Spinal cord (tissue), 10 donors: ENCODE results near the gene CACNA1E. TPM values are rescaled to one million over a fixed set of nuclear protein-coding genes. Genes with fewer than 3 reads are reported as not detected.
A peak's percentile ranks its signal among the peaks of the same experiment; 100 is the strongest.

ENCODE experiments used
- DNase-seq, 6 donors: peaks; one replicate each; pipeline versions ENCODE4 v3.0.0 to v3.0.0-alpha.2; 2013 to 2015; ENCODE audit warnings: low spot score in 6 of 6, low read depth in 4 of 6
- H3K27ac ChIP-seq: one replicate; pipeline ENCODE4 v1.5.1; 2013; ENCODE audit warnings: low read depth, low read length, control low read depth
- H3K27me3 ChIP-seq: one replicate; pipeline ENCODE4 v1.6.1; 2013; ENCODE audit warnings: low read length; ENCODE audit not compliant: control insufficient read depth, insufficient read depth
- H3K36me3 ChIP-seq: one replicate; pipeline ENCODE4 v1.6.1; 2013; ENCODE audit warnings: low read length; ENCODE audit not compliant: control insufficient read depth, insufficient read depth
- H3K4me1 ChIP-seq: one replicate; pipeline ENCODE4 v1.6.1; 2013; ENCODE audit warnings: low read length; ENCODE audit not compliant: control insufficient read depth, insufficient read depth
- H3K4me3 ChIP-seq: one replicate; pipeline ENCODE4 v1.5.1; 2013; ENCODE audit warnings: low read depth, low read length, control low read depth
- H3K9me3 ChIP-seq: one replicate; pipeline ENCODE4 v1.6.1; 2013; ENCODE audit warnings: low read length; ENCODE audit not compliant: control insufficient read depth, insufficient read depth
- WGBS: methylation state at CpG from one replicate; pipeline ENCODE4 v1.1.5; 2013; ENCODE audit warnings: missing lambda C conversion rate; ENCODE audit not compliant: insufficient coverage; 5-methylcytosine and 5-hydroxymethylcytosine counted together
- polyA plus RNA-seq, 2 donors: library from polyadenylated mRNA; unstranded; fragments of 120-200 nt; gene quantifications; one replicate each; pipeline ENCODE4 v1.2.1, GENCODE V29; 2013; ENCODE audit not compliant: insufficient read length in 2 of 2
- total RNA-seq, 2 donors: library from RNA; depleted of rRNA in 1 of 2; stranded (reverse); fragments of 120-200 nt in 1 of 2; fragments of >200 nt in 1 of 2; gene quantifications; one replicate each; pipeline versions ENCODE4 v1.2.3 to v1.2.4, GENCODE V29; 2013 to 2014
- donor health status: healthy.

The CACNA1E gene
- total and polyA plus RNA-seq, 4 donors, result 17.2 to 53.7 (median 37.0) TPM

DNA sequence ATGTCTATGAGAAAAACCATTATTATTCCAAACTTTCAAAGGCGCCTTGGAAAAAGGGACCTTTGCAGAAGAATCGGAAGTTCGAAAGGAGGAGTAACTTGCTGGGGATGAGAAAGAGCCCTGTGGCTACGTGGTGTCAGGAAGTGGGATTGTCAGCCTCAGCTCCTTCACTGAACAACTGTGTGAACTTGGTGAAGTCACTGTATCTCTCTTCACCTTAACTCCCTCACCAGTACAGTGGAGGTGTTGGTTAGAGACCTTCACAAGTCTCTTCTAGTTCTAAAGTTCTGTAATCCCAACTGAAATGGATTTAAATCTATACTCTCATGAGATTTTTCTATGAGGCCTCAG lies 285.6 kb downstream of the CACNA1E start:
- Histone ChIP-seq H3K9me3 (no peaks in the 10 kb centered on the region), H3K27ac (no peak overlapping the region), H3K4me3 (no peak overlapping the region), H3K4me1 (no peaks in the 10 kb centered on the region), H3K36me3 (peaks cover 9% of the 10 kb centered on the region), H3K27me3 (no peaks in the 10 kb centered on the region)
- WGBS, result no CpG with 5 or more reads among the region's 4 CpGs
- no peak for DNase-seq

DNA sequence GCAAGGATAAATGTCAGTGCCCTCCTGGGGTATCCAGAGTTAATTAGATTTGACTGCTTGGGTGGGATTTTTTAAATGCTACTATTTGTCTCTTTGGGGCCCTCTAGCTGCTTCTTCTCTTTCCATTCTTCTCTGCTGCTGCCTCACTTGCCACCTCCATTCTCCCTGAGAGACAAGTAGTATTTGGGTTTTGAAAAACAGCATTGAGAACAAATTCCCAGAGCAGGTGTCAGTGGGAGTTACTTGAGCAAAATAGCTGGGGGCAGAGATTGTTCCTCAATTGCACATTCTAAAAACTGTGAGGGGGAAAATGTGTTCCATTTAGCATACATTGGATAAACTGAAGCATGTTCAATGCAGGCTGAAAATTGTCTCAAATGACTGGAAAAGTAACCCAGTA lies 286.5 kb downstream of the CACNA1E start:
- Histone ChIP-seq H3K27ac (no peak overlapping the region), H3K9me3 (no peaks in the 10 kb centered on the region), H3K4me1 (no peaks in the 10 kb centered on the region), H3K36me3 (peaks cover 12% of the 10 kb centered on the region), H3K4me3 (no peak overlapping the region), H3K27me3 (no peaks in the 10 kb centered on the region)
- DNase-seq, result no peak

DNA sequence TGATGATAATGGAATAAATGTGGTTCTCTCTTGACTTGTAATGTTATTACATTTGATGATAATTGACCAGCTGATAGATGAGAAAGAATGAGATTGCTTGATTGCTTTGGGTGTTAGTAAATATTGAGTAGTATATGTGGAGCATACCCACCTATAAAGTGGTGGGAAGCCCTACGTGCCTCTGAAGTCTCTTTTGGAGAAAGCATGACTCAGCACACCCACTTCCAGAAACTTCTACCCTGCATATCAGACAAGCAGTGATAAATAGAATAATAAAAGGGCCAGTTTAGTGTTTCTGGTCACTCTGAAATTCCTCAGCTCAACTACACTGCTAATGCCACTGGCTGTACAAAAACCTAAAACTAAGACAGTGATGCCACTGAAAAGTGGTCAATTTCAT lies 289.4 kb downstream of the CACNA1E start:
- Histone ChIP-seq H3K36me3 (peaks cover 17% of the 10 kb centered on the region), H3K27me3 (no peaks in the 10 kb centered on the region), H3K4me3 (no peak overlapping the region), H3K9me3 (no peaks in the 10 kb centered on the region), H3K4me1 (no peaks in the 10 kb centered on the region), H3K27ac (no peak overlapping the region)
- DNase-seq, result no peak
- WGBS, result no CpG with 5 or more reads among the region's 1 CpG

DNA sequence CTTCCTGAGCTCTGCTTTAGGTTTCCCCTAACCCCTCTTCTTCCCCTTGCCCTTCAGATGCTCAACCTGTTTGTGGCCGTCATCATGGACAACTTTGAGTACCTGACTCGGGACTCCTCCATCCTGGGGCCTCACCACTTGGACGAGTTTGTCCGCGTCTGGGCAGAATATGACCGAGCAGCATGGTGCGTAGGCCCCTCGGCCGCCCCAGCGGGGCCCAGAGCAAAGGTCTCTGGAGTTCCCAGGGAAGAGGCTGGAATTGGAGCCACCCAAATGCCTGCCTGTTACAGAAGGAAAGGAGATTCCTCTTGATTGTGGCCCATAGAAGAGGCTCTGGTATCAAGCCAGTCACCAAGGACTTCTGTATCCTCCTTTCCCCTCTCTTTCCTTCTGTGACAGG lies 292.7 kb downstream of the CACNA1E start:
- Histone ChIP-seq H3K27me3 (no peaks in the 10 kb centered on the region), H3K4me1 (peaks cover 7% of the 10 kb centered on the region), H3K36me3 (peaks cover 26% of the 10 kb centered on the region), H3K9me3 (no peaks in the 10 kb centered on the region), H3K27ac (no peak overlapping the region), H3K4me3 (no peak overlapping the region)
- WGBS, result 90% methylated on average over 10 of the region's 10 CpGs
- DNase-seq, result no peak

DNA sequence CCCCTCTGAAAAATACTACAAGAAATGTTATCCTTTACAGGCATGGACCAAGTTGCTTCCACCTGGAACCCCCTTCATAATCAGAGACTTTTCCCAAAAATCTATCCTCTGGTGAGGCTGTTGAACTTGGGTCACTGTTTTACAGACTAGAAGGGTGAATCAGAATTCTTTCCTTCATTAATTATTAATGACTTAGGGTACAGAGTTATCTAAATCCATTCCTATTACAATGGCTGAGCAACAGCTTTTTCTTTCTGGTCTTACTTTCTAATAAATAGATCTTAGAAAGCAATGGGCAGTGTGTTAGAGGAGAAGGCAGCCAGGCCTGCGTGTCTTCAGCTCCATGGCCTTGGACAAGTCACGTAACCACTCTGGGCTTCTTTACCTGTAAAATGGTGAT lies 294.0 kb downstream of the CACNA1E start:
- no peak for DNase-seq
- Histone ChIP-seq H3K27ac (no peak overlapping the region), H3K27me3 (no peaks in the 10 kb centered on the region), H3K9me3 (no peaks in the 10 kb centered on the region), H3K36me3 (peaks cover 24% of the 10 kb centered on the region), H3K4me3 (no peak overlapping the region), H3K4me1 (peaks cover 7% of the 10 kb centered on the region)
- 90% methylated on average over 2 of the region's 2 CpGs for WGBS

DNA sequence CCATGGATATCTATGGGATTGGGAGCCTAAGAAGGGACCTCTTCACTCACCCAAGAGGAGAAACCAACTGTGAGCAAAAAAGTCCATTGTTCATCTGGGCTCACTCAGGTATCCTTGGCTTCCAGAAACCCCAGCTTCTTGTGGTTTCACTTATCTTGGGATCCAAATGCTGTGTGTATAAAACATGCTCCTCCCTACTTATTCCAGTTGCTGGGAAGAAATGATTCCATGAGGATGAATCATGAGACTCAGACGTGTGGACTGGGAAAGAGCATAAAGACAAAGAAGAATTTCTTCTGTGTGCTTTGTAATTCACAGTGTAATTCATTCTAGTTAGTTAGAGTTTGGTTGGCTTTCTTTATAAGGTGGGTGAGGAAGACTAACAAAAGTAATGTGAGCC lies 294.5 kb downstream of the CACNA1E start:
- Histone ChIP-seq H3K27me3 (no peaks in the 10 kb centered on the region), H3K4me1 (peaks cover 7% of the 10 kb centered on the region), H3K4me3 (no peak overlapping the region), H3K9me3 (no peaks in the 10 kb centered on the region), H3K36me3 (peaks cover 26% of the 10 kb centered on the region), H3K27ac (no peak overlapping the region)
- WGBS, result 17% methylated on average over 1 of the region's 1 CpG
- DNase-seq, result no peak

DNA sequence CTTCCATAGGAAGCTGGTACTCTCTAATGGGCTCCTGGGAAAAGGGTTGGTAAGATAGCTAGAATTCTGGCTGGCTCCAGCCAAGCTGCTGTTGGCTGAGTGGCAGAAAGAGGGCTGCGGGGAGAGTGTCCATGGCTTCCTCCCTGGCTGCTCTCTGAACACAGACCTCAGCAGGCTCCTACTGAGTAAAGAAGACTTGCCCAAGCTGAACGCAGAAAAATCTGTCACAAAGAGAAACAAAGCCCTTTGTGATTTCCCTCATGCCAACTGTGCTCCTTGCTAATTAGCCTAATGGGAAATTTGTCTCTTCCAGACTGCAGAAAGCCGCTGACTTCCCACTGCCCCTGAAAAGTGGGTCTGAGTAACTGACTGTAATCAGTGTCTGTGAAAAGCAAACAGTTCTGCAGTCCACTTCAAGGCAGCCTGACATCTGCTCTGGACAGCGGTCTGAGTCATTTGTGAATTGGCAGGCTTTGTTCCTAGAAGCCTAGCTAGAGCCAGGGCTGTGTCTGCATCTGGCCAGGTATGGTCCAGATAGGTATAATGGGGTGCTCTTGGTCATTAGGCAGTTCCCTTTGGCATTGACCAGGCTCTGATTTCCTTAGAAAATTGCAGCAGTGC lies 295.4 kb downstream of the CACNA1E start:
- Histone ChIP-seq H3K4me1 (peaks cover 7% of the 10 kb centered on the region), H3K4me3 (no peak overlapping the region), H3K27me3 (no peaks in the 10 kb centered on the region), H3K27ac (no peak overlapping the region), H3K36me3 (peaks cover 26% of the 10 kb centered on the region), H3K9me3 (no peaks in the 10 kb centered on the region)
- WGBS, result 11% methylated on average over 3 of the region's 4 CpGs
- DNase-seq, result peak in 2 of 6 donors; percentile 36 to 73

DNA sequence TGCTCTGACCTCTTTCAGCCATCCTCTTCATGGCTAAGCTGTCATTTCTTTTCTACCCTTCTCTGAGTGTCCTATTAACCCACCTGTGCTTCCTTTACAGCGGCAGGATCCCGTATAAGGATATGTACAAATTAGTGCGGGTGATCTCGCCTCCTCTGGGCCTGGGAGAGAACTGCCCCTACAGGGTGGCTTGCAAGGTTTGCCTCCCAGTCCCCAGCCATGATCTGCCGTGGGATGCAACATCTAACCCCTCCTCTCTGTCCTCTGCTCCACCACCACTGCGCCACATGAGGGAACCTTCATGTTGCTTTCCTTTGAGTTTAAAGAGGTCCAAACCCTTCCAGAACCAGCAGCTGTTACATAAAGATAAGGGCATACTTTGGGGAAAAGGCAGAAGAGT lies 296.0 kb downstream of the CACNA1E start:
- Histone ChIP-seq H3K27me3 (no peaks in the 10 kb centered on the region), H3K36me3 (peaks cover 26% of the 10 kb centered on the region), H3K4me3 (no peak overlapping the region), H3K4me1 (peaks cover 7% of the 10 kb centered on the region), H3K9me3 (no peaks in the 10 kb centered on the region), H3K27ac (no peak overlapping the region)
- WGBS, result 70% methylated on average over 3 of the region's 6 CpGs
- DNase-seq, result no peak

DNA sequence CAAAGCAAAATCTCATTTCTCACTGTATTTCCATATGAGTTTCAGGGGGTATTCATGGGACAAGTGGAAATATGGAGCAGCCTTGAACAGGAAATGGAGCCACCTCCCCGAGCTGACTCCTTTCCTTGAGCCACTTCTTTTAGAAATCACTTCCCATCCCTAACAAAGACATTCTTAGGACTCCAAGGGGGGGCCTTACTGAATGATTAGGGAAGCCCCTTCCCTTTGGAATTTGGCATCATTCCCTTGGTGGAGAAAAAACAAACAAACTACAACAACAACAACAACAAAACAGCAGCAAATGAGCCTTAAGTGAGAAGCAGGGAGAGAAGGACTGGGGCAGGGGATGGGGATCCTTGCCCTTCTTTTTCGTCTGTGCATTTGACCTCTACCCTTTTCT lies 299.9 kb downstream of the CACNA1E start:
- WGBS, result no CpG with 5 or more reads among the region's 2 CpGs
- peaks cover 7% of the 10 kb centered on the region for H3K4me1 ChIP-seq
- DNase-seq, result no peak
- H3K9me3 ChIP-seq, result no peaks in the 10 kb centered on the region
- H3K27me3 ChIP-seq, result no peaks in the 10 kb centered on the region
- no peak overlapping the region for H3K4me3 ChIP-seq
- H3K27ac ChIP-seq, result no peak overlapping the region
- H3K36me3 ChIP-seq, result peaks cover 26% of the 10 kb centered on the region

DNA sequence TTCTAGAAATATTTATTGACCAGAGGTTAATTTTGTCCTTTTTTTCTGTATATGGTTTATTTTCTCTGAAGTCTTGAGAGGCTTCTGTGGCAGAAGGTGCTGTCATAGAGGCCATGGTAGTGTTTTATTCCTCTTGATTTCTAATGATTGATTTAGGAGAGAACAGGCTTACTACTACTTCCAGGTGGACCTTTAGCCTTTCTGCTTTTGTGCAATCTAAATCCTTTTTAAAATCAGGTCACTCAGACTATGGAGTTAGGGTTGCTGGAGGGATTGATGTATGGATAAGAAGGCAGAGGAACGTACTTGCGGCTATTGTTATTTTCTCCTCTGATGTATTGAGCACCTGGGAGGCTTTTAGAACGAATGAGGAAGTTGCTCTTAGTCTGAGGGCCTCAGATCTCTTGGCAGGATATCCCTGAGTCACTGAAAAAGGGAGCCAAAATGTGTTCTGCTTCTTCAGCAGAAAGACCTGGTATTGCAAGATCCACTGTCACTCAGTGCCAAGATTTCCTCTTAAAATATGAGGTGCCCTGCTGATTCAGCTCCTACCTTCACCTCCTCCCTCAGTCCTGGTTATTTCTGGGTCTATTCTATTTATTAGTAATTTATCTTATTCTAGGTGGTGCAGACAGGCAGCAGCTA lies 300.8 kb downstream of the CACNA1E start:
- no peaks in the 10 kb centered on the region for H3K4me1 ChIP-seq
- no peak for DNase-seq
- H3K4me3 ChIP-seq, result no peak overlapping the region
- 55% methylated on average over 3 of the region's 3 CpGs for WGBS
- peaks cover 26% of the 10 kb centered on the region for H3K36me3 ChIP-seq
- no peaks in the 10 kb centered on the region for H3K27me3 ChIP-seq
- H3K27ac ChIP-seq, result no peak overlapping the region
- H3K9me3 ChIP-seq, result no peaks in the 10 kb centered on the region
